Measurements from ENCODE around the gene ARHGEF33.

The ARHGEF33 gene

DNA sequence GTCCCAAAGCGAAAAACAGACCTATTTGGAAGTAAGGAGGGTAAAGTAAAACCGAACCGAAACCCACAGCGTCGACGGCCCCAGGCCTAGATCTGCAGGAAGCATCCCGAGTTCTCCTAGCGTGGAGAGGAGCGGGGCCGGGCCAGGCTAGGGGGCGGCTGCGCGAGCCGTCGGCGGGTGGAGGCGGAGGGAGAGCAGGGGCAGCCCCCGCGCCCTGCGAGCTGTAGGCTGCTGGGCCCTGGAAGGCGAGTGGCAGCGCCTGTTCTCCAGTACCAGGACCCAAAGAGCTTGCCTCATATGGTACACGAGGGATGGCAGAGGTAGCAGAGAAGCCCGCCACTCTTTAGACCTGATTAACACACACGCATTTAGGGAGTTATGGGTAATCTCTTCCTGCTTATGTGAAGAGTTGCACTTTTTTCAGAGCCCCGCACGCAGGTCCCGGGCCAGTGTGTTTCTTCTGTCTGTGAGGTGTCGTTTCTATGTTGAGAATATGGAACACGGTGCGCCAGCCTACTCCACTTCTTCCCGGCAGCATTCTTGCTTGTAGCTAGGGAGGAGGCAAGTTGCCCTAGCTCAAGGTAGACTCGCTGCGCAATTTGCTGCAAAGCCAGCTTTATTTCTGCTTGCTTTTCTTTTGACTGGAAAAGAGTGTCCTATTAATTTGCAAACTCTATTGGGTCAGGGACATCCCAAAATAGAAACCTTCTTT, 71.1 kb downstream of the ARHGEF33 start:
- no peak for TF ChIP-seq EZH2phosphoT487 (IDR thresholded peaks at IDR 0.05; ENCODE audit: low read depth)
- TF ChIP-seq, protein P1, sequence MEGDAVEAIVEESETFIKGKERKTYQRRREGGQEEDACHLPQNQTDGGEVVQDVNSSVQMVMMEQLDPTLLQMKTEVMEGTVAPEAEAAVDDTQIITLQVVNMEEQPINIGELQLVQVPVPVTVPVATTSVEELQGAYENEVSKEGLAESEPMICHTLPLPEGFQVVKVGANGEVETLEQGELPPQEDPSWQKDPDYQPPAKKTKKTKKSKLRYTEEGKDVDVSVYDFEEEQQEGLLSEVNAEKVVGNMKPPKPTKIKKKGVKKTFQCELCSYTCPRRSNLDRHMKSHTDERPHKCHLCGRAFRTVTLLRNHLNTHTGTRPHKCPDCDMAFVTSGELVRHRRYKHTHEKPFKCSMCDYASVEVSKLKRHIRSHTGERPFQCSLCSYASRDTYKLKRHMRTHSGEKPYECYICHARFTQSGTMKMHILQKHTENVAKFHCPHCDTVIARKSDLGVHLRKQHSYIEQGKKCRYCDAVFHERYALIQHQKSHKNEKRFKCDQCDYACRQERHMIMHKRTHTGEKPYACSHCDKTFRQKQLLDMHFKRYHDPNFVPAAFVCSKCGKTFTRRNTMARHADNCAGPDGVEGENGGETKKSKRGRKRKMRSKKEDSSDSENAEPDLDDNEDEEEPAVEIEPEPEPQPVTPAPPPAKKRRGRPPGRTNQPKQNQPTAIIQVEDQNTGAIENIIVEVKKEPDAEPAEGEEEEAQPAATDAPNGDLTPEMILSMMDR (IDR thresholded peaks at IDR 0.05; ENCODE audit: low read depth, low read length): no peak
- peak overlapping the region; percentile 31; the same call in 1 of the 2 replicates for H2AFZ ChIP-seq (ENCODE audit: low read depth, low read length)

GRCh38 chr2:38966006-38966405, 76.3 kb downstream of the ARHGEF33 start:
- Histone ChIP-seq H3K9ac (ENCODE audit: low read length) (no peak overlapping the region), H3K4me3 (ENCODE audit: low read length) (no peak overlapping the region), H3K27ac (ENCODE audit: low read length) (no peak overlapping the region), H3K27me3 (ENCODE audit: low read depth, low read length) (peaks cover 3% of the 10 kb centered on the region; the same call in 1 of the 2 replicates), H4K20me1 (ENCODE audit: insufficient read depth, low read length) (no peaks in the 10 kb centered on the region), H3K4me1 (ENCODE audit: low read length) (no peaks in the 10 kb centered on the region), H2AFZ (ENCODE audit: low read depth, low read length) (no peak overlapping the region), H3K36me3 (replicated peaks; ENCODE audit: low read depth, low read length) (no peaks in the 10 kb centered on the region), H3K9me3 (ENCODE audit: insufficient read depth, low read length) (no peaks in the 10 kb centered on the region), H3K4me2 (ENCODE audit: low read length) (no peak overlapping the region), H3K79me2 (ENCODE audit: low read length) (no peaks in the 10 kb centered on the region)
- TF ChIP-seq, protein P1 (IDR thresholded peaks at IDR 0.05; ENCODE audit: low read depth, low read length): no peak
- TF ChIP-seq EZH2phosphoT487 (IDR thresholded peaks at IDR 0.05; ENCODE audit: low read depth): no peak

More for the DNA sequence above, 71.1 kb downstream of the ARHGEF33 start:
- H3K4me3 ChIP-seq (ENCODE audit: low read length): peak overlapping the region; percentile 17
- no peaks in the 10 kb centered on the region for H3K4me1 ChIP-seq (ENCODE audit: low read length)
- H3K79me2 ChIP-seq (ENCODE audit: low read length): no peaks in the 10 kb centered on the region
- H3K9ac ChIP-seq (ENCODE audit: low read length): no peak overlapping the region
- H3K9me3 ChIP-seq (ENCODE audit: insufficient read depth, low read length): no peaks in the 10 kb centered on the region
- no peak overlapping the region for H3K27ac ChIP-seq (ENCODE audit: low read length)
- no peaks in the 10 kb centered on the region for H4K20me1 ChIP-seq (ENCODE audit: insufficient read depth, low read length)
- peak overlapping the region; percentile 7; the same call in 1 of the 2 replicates for H3K4me2 ChIP-seq (ENCODE audit: low read length)
- H3K27me3 ChIP-seq (ENCODE audit: low read depth, low read length): peaks cover 5% of the 10 kb centered on the region
- no peaks in the 10 kb centered on the region for H3K36me3 ChIP-seq (replicated peaks; ENCODE audit: low read depth, low read length)

DNA sequence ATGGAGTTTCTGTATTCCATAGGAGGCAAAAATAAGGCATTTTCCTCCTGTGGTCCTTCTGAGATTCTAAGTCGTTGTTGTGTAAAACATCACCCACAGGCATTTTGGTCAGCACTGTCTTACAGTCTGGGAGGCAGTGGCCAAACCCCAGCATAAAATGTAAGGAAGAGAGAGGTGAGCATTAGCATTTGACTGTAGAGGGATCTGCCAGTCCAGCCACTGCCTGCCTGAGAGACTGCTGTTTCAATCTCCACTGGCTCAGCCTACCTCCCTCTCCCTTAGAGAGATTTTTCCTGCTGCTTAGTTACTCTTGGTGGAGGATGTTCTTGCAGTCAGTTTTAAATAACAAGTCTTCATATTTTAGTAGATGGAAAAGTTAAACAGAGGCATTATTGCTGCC, 77.0 kb downstream of the ARHGEF33 start:
- Histone ChIP-seq H3K4me2 (ENCODE audit: low read length) (no peak overlapping the region), H3K27me3 (ENCODE audit: low read depth, low read length) (no peaks in the 10 kb centered on the region)
- TF ChIP-seq, protein P1 (IDR thresholded peaks at IDR 0.05; ENCODE audit: low read depth, low read length): no peak
- no peak for TF ChIP-seq EZH2phosphoT487 (IDR thresholded peaks at IDR 0.05; ENCODE audit: low read depth)

GRCh38 chr2:38968021-38968420, 78.3 kb downstream of the ARHGEF33 start:
- peaks cover 10% of the 10 kb centered on the region for H3K4me1 ChIP-seq (ENCODE audit: low read length)
- no peaks in the 10 kb centered on the region for H3K36me3 ChIP-seq (replicated peaks; ENCODE audit: low read depth, low read length)
- no peaks in the 10 kb centered on the region for H3K9me3 ChIP-seq (ENCODE audit: insufficient read depth, low read length)
- no peaks in the 10 kb centered on the region for H3K79me2 ChIP-seq (ENCODE audit: low read length)
- H3K9ac ChIP-seq (ENCODE audit: low read length): no peak overlapping the region
- TF ChIP-seq EZH2phosphoT487 (IDR thresholded peaks at IDR 0.05; ENCODE audit: low read depth): no peak
- TF ChIP-seq, protein P1 (IDR thresholded peaks at IDR 0.05; ENCODE audit: low read depth, low read length): no peak
- no peak overlapping the region for H3K27ac ChIP-seq (ENCODE audit: low read length)
- no peaks in the 10 kb centered on the region for H3K27me3 ChIP-seq (ENCODE audit: low read depth, low read length)
- no peak overlapping the region for H3K4me3 ChIP-seq (ENCODE audit: low read length)
- H2AFZ ChIP-seq (ENCODE audit: low read depth, low read length): no peak overlapping the region
- H4K20me1 ChIP-seq (ENCODE audit: insufficient read depth, low read length): no peaks in the 10 kb centered on the region
- no peak overlapping the region for H3K4me2 ChIP-seq (ENCODE audit: low read length)

More for the DNA sequence above, 77.0 kb downstream of the ARHGEF33 start:
- Histone ChIP-seq H3K9me3 (ENCODE audit: insufficient read depth, low read length) (no peaks in the 10 kb centered on the region), H3K4me3 (ENCODE audit: low read length) (no peak overlapping the region), H3K9ac (ENCODE audit: low read length) (no peak overlapping the region), H3K4me1 (ENCODE audit: low read length) (peaks cover 3% of the 10 kb centered on the region), H3K79me2 (ENCODE audit: low read length) (no peaks in the 10 kb centered on the region), H4K20me1 (ENCODE audit: insufficient read depth, low read length) (no peaks in the 10 kb centered on the region), H3K27ac (ENCODE audit: low read length) (no peak overlapping the region), H3K36me3 (replicated peaks; ENCODE audit: low read depth, low read length) (no peaks in the 10 kb centered on the region), H2AFZ (ENCODE audit: low read depth, low read length) (no peak overlapping the region)

All from OCI-LY3 (cell line).